GM12878 (cell line): ENCODE results near the gene PSMG3. TPM values are rescaled to one million over a fixed set of nuclear protein-coding genes. Genes with fewer than 3 reads are reported as not detected.

Experiments
- ATAC-seq: fragments of 200-7000 bp; cut with Tn5 transposase; 3 replicates; pipeline ENCODE4 v1.9.1; 2020; ENCODE audit warnings: mild to moderate bottlenecking, moderate library complexity
- BruUV-seq: library from RNA; stranded (reverse); fragments of 400-500 nt; replicated peaks from 2 replicates; lab custom pipeline; 2021; lab: Mats Ljungman, UMichigan
- CTCF ChIA-PET: fragments of 300-600 bp; sonication (Branson Sonifier 250); formaldehyde crosslinking; extraction: SDS; loops from one replicate; lab custom pipeline; 2021; ENCODE audit warnings: inconsistent platforms; lab: Yijun Ruan, JAX
- POLR2A ChIA-PET: fragments of 350-600 bp; formaldehyde crosslinking; extraction: SDS; loops from one replicate; lab custom pipeline; 2021; ENCODE audit warnings: inconsistent platforms; lab: Charles Lee
- RAD21 ChIA-PET: fragments of 300-600 bp; sonication (Branson Sonifier 250); formaldehyde crosslinking; loops from one replicate; lab custom pipeline; 2023; ENCODE audit warnings: antibody characterized with exemption; ENCODE audit not compliant: unreplicated experiment; lab: Charles Lee
- SMC1A ChIA-PET: fragments of 300-600 bp; sonication (Branson Sonifier 250); formaldehyde crosslinking; loops from one replicate; lab custom pipeline; 2023; ENCODE audit not compliant: unreplicated experiment, uncharacterized antibody; lab: Charles Lee
- DNase-seq: peaks from one replicate; pipeline ENCODE4 v3.0.0-alpha.2; 2011; ENCODE audit warnings: low read depth, low spot score
- FAIRE-seq: peaks from 3 replicates; lab custom pipeline; 2011; peaks lifted over from hg19 to GRCh38; lab: Jason Lieb, UNC
- H2AFZ ChIP-seq: 2 replicates; pipeline ENCODE4 v1.6.0; 2011; ENCODE audit warnings: low read depth, low read length, control low read depth; ENCODE audit not compliant: control insufficient read depth
- H3K27ac ChIP-seq: 2 replicates; pipeline ENCODE4 v1.5.1; 2011; ENCODE audit warnings: control low read depth; ENCODE audit not compliant: control insufficient read depth, insufficient read depth
- H3K27me3 ChIP-seq, 2 experiments: replicated peaks in 1 of 2; 2 replicates each; pipeline versions ENCODE4 v1.6.0 to v1.6.1; 2011; ENCODE audit warnings: low read length in 1 of 2; ENCODE audit not compliant: control insufficient read depth in 2 of 2, insufficient read depth in 2 of 2
- H3K36me3 ChIP-seq, 2 experiments: 2 replicates each; pipeline ENCODE4 v1.5.1; 2011; ENCODE audit warnings: low read length in 1 of 2; ENCODE audit not compliant: control insufficient read depth in 2 of 2, insufficient read depth in 2 of 2
- H3K4me1 ChIP-seq: 2 replicates; pipeline ENCODE4 v1.6.1; 2011; ENCODE audit warnings: mild to moderate bottlenecking, low read length, moderate library complexity, mixed read lengths; ENCODE audit not compliant: control insufficient read depth, insufficient read depth
- H3K4me2 ChIP-seq: 2 replicates; pipeline ENCODE4 v1.6.0; 2011; ENCODE audit warnings: control low read depth; ENCODE audit not compliant: control insufficient read depth, insufficient read depth
- H3K4me3 ChIP-seq: fragments of 200-600 bp; sonication (generic); 2 replicates; pipeline ENCODE4 v1.5.1; 2016
- H3K79me2 ChIP-seq: 2 replicates; pipeline ENCODE4 v1.6.0; 2011; ENCODE audit warnings: low read length; ENCODE audit not compliant: control insufficient read depth, insufficient read depth
- H3K9ac ChIP-seq: 2 replicates; pipeline ENCODE4 v1.8.0; 2011; ENCODE audit warnings: low read length, control low read depth, mixed read lengths; ENCODE audit not compliant: control insufficient read depth, insufficient read depth
- H3K9me3 ChIP-seq: replicated peaks from 3 replicates; pipeline ENCODE4 v1.5.1; 2011; ENCODE audit warnings: mild to moderate bottlenecking, low read length; ENCODE audit not compliant: control insufficient read depth, insufficient read depth
- H4K20me1 ChIP-seq: 2 replicates; pipeline ENCODE4 v1.6.0; 2011; ENCODE audit not compliant: control insufficient read depth, insufficient read depth
- ZNF24 ChIP-seq: fragments of 450-650 bp; IDR thresholded peaks from 2 replicates; pipeline ENCODE4 v1.6.1; 2017; ENCODE audit warnings: antibody characterized with exemption, mild to moderate bottlenecking
- WGBS: methylation state at CpG from one replicate; pipeline ENCODE4 v1.1.6; 2016; ENCODE audit warnings: low lambda C conversion rate; ENCODE audit not compliant: insufficient replicate concordance, insufficient coverage; ENCODE audit errors: missing lambda C conversion rate; 5-methylcytosine and 5-hydroxymethylcytosine counted together
- in situ Hi-C: fragments of 300-500 bp; cut with MboI; formaldehyde crosslinking; loops from 9 replicates; pipeline ENCODE4 v1.14.3; 2018; ENCODE audit warnings: mixed read lengths
- intact Hi-C: fragments of 100-400 bp; cut with micrococcal nuclease; formaldehyde crosslinking; loops from one replicate; pipeline ENCODE4 v1.14.2; 2022; ENCODE audit not compliant: unreplicated experiment
- polyA plus RNA-seq, 11 experiments: library from polyadenylated mRNA; depleted of rRNA in 4 of 11; unstranded in 6 of 11; stranded (reverse) in 5 of 11; fragments of >200 nt; fragmentation: Nextera tagmentation in 4 of 11; fragmentation: Illumina TruSeq in 1 of 11; extraction: Ambion mirVana in 4 of 11; extraction: Trizol in 1 of 11; gene quantifications; 1 replicate in 1 of 11; 2 replicates in 10 of 11; pipeline versions ENCODE4 v1.2.1 to v1.2.3, GENCODE V29; 2011 to 2016; ENCODE audit warnings: inconsistent platforms in 2 of 11, missing spikeins in 2 of 11, low read depth in 1 of 11
- total RNA-seq, 4 experiments: library from RNA; depleted of rRNA in 3 of 4; stranded (reverse); fragments of >200 nt in 3 of 4; fragmentation: Illumina TruSeq in 1 of 4; extraction: Trizol in 1 of 4; gene quantifications; 2 replicates each; pipeline versions ENCODE4 v1.2.1 to v1.2.3, GENCODE V29; 2013 to 2021
- TF ChIP-seq, protein P1 (sequence below): fragments of 450-650 bp; IDR thresholded peaks from 2 replicates; pipeline ENCODE4 v1.6.1; 2017; ENCODE audit warnings: mild to moderate bottlenecking, moderate library complexity

The PSMG3 gene
- total and polyA plus RNA-seq, 10 of the 15 experiments (the other 5 are each of a cell fraction or from before 2014, with no cell fraction given): 23.9 to 115 (median 60.6) TPM

DNA sequence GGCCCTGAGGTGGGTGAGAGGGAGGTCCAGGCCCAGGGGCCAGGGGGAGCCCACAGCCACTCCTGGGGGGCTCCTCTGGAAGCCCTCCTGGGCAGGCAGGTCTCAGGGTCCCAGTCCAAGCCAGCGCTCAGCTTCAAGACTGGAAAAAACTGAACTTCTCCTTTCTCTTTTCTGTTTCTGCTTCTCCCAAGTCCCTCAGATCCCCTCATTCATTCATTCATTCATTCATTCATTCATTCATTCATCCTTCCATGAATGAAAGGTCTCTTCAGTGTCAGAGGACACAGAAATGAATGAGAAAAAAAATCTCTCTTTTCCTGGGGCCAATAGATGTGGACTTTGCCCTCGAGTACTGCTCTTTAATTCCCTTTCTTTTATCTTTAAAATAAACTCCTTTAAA is 34.6 kb upstream of the PSMG3 start:
- WGBS: 45% methylated on average over 2 of the region's 2 CpGs
- H3K4me1 ChIP-seq: no peaks in the 10 kb centered on the region
- H2AFZ ChIP-seq: no peak overlapping the region
- POLR2A ChIA-PET: no interaction called here
- in situ Hi-C loops (no loop called here), intact Hi-C loops (no loop called here)
- SMC1A ChIA-PET: no interaction called here
- no peak for DNase-seq
- no peaks in the 10 kb centered on the region for H3K27me3 ChIP-seq
- peak; percentile 55; the same call in 1 of the 2 replicates for TF ChIP-seq ZNF24
- TF ChIP-seq, protein P1, sequence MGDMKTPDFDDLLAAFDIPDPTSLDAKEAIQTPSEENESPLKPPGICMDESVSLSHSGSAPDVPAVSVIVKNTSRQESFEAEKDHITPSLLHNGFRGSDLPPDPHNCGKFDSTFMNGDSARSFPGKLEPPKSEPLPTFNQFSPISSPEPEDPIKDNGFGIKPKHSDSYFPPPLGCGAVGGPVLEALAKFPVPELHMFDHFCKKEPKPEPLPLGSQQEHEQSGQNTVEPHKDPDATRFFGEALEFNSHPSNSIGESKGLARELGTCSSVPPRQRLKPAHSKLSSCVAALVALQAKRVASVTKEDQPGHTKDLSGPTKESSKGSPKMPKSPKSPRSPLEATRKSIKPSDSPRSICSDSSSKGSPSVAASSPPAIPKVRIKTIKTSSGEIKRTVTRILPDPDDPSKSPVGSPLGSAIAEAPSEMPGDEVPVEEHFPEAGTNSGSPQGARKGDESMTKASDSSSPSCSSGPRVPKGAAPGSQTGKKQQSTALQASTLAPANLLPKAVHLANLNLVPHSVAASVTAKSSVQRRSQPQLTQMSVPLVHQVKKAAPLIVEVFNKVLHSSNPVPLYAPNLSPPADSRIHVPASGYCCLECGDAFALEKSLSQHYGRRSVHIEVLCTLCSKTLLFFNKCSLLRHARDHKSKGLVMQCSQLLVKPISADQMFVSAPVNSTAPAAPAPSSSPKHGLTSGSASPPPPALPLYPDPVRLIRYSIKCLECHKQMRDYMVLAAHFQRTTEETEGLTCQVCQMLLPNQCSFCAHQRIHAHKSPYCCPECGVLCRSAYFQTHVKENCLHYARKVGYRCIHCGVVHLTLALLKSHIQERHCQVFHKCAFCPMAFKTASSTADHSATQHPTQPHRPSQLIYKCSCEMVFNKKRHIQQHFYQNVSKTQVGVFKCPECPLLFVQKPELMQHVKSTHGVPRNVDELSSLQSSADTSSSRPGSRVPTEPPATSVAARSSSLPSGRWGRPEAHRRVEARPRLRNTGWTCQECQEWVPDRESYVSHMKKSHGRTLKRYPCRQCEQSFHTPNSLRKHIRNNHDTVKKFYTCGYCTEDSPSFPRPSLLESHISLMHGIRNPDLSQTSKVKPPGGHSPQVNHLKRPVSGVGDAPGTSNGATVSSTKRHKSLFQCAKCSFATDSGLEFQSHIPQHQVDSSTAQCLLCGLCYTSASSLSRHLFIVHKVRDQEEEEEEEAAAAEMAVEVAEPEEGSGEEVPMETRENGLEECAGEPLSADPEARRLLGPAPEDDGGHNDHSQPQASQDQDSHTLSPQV: no peak
- H3K4me3 ChIP-seq: no peak overlapping the region
- no peak overlapping the region for H3K27ac ChIP-seq
- H3K4me2 ChIP-seq: no peak overlapping the region
- CTCF ChIA-PET: no interaction called here
- no peaks in the 10 kb centered on the region for H3K36me3 ChIP-seq
- no TSS peak for BruUV-seq
- ATAC-seq: no peak
- H4K20me1 ChIP-seq: no peaks in the 10 kb centered on the region
- H3K9me3 ChIP-seq: no peaks in the 10 kb centered on the region
- FAIRE-seq: no peak
- H3K9ac ChIP-seq: no peak overlapping the region
- H3K79me2 ChIP-seq: no peaks in the 10 kb centered on the region
- RAD21 ChIA-PET: no interaction called here
